ENCODE results near the gene TARS3. TPM values are rescaled to one million over a fixed set of nuclear protein-coding genes. Genes with fewer than 3 reads are reported as not detected.
A peak's percentile ranks its signal among the peaks of the same experiment; 100 is the strongest.

TARS3 gene
- total and polyA plus RNA-seq, 12 donors, result 8.1 to 42.5 (median 33.8) TPM

DNA sequence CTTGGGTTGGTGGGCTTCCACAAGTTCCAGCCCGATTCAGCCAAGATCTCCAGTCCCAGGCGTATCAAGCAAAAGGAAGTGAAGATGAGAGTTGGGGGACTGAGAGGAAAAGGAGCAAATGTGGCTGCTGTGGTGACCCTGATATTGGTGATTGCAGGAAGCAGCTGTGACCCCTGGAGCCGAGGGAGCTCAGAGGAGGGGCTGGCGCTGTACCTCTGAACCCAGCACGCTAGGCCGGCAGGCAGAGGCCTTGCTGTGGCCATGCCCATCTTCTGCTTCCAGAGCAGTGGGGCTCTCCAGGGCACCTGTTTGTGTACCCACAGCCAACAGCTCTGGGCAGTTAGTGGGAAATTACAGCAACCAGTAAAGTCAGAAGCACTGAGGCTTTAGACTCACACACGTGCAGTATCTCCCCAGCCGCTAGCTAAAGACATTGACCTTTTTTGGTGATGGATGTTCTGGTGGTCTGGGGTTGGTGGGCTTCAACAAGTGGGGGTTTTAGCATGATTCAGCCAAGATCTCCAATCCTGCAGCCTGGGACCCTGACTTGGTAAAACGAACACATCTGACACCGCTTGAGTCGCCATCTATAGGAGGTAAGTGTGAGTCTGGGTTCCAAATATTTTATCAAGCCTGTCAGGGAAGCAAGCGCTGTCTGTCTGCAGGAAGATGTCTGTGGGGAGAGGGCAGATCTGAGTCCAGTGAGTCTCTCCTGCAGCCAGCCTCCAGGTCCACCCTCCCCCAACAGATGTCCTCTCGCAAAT, 105.2 kb downstream of the TARS3 start:
- TF ChIP-seq, protein P1, sequence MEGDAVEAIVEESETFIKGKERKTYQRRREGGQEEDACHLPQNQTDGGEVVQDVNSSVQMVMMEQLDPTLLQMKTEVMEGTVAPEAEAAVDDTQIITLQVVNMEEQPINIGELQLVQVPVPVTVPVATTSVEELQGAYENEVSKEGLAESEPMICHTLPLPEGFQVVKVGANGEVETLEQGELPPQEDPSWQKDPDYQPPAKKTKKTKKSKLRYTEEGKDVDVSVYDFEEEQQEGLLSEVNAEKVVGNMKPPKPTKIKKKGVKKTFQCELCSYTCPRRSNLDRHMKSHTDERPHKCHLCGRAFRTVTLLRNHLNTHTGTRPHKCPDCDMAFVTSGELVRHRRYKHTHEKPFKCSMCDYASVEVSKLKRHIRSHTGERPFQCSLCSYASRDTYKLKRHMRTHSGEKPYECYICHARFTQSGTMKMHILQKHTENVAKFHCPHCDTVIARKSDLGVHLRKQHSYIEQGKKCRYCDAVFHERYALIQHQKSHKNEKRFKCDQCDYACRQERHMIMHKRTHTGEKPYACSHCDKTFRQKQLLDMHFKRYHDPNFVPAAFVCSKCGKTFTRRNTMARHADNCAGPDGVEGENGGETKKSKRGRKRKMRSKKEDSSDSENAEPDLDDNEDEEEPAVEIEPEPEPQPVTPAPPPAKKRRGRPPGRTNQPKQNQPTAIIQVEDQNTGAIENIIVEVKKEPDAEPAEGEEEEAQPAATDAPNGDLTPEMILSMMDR (IDR thresholded peaks at IDR 0.05), result no peak
- no peak for DNase-seq
- Histone ChIP-seq H3K4me1 (peaks cover 7 to 64% (median 39%) of the 10 kb centered on the region in 9 donors), H3K9me3 (peaks cover 0 to 15% (median 3%) of the 10 kb centered on the region in 11 donors), H3K36me3 (peaks cover 0 to 6% (median 0%) of the 10 kb centered on the region in 9 donors), H3K4me3 (no peak overlapping the region), H3K27me3 (no peaks in the 10 kb centered on the region), H3K27ac (peak overlapping the region in 6 of 10 donors; percentile 5 to 67 (median 36))
- WGBS, 2 donors, result 73 to 79% methylated on average over 13 of the region's 13 CpGs
- intact Hi-C loops (cut with DNase I), result no loop called here
- ATAC-seq, result no peak

- no peaks in the 10 kb centered on the region for H3K27me3 ChIP-seq
- WGBS, 2 donors, result 89 to 95% methylated on average over 10 of the region's 10 CpGs
- peak overlapping the region in 5 of 10 donors; percentile 11 to 67 (median 48) for H3K27ac ChIP-seq
- TF ChIP-seq, protein P1 (IDR thresholded peaks at IDR 0.05), result no peak
- peaks cover 16 to 74% (median 49%) of the 10 kb centered on the region in 9 donors for H3K4me1 ChIP-seq
- no peak overlapping the region for H3K4me3 ChIP-seq
- ATAC-seq (no peak), DNase-seq (no peak)
- H3K9me3 ChIP-seq, result peaks cover 0 to 6% (median 0%) of the 10 kb centered on the region in 11 donors
- H3K36me3 ChIP-seq, result peaks cover 0 to 1% (median 0%) of the 10 kb centered on the region in 9 donors
- intact Hi-C loops (cut with DNase I), result no loop called here
These were observed 106.2 kb downstream of the TARS3 start for GRCh38 chr15:101618076-101618475.

DNA sequence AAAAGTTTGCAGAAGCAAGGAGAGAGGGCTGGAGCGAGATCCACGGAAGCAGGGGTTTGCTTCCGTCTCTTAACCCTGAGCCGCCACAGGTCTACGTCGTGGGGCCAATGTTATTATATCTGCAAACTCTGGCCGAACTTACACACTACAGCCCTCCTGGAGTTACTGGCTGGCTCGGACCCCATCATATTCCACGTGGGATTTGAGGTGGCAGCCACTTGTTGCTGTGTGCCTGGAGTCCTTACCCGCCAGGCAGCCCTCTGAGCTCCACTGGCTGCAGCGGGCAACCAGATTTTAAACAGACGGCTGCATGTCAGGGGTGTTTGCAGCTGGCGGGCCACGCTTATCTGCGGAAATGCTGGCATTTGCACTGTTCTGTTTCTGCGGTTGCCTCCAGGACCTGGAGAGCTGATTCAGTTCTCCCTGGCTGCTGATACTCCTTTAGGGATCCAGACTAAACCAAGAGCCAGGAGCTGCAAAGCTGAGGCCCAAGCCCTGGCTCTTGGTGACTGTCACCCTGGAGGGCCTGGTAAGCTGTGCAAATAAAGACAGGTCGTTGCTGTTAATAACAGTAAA, 106.8 kb downstream of the TARS3 start:
- no peaks in the 10 kb centered on the region for H3K36me3 ChIP-seq
- peak in 2 of 8 donors; percentile 7 to 36 for ATAC-seq
- no peak overlapping the region for H3K4me3 ChIP-seq
- intact Hi-C loops (cut with DNase I), result no loop called here
- peaks cover 21 to 80% (median 55%) of the 10 kb centered on the region in 9 donors for H3K4me1 ChIP-seq
- H3K27me3 ChIP-seq, result no peaks in the 10 kb centered on the region
- peak overlapping the region in 4 of 10 donors; percentile 35 to 67 (median 50) for H3K27ac ChIP-seq
- no peaks in the 10 kb centered on the region for H3K9me3 ChIP-seq
- whole genome bisulfite sequencing, 2 donors, result 72 to 81% methylated on average over 17 of the region's 17 CpGs
- DNase-seq, result no peak
- TF ChIP-seq, protein P1 (IDR thresholded peaks at IDR 0.05), result no peak

DNA sequence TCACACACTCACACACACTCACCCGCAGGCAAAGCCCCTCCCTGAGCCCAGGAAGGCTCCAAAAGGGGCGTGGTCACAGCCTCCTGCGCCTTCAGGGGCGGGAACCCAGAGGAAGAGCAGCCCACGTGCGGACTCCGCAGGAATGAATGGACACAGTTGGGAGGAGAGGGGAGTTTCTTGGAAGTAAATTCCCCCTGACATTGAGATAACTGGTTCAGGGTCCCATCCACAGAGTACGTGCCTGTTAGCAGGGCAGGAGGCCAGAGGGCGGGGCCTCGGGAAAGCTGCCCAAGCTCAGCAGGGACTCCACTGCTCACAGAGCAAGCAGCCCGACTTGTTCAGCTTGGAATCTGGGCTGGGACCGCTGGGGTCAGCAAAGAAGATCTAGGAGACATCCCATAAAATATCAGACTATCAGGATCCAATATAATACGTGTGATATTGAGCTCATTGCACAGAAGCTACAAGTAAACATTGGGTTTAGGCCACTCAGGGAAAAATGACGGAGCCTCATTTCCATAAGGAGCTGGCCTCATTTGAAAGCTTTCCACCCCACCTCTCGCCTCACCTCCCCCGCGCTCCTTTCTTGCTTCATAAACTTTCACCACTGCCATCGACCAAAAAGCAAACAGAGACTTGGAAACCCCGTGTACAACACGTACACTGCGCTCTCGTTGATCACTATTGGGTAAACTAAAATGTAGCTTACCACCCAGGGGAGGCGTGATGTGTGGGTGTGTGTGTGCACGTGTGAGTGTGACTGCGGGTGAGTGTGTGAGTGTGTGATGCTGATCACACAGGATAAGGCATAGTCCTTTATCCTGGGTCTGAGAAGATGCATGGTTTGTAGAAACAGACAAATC, 108.1 kb downstream of the TARS3 start:
- TF ChIP-seq, protein P1 (IDR thresholded peaks at IDR 0.05), result no peak
- intact Hi-C loops (cut with DNase I), result no loop called here
- Histone ChIP-seq H3K36me3 (no peaks in the 10 kb centered on the region), H3K27ac (peak overlapping the region in 7 of 10 donors; percentile 8 to 72 (median 48)), H3K4me3 (peak overlapping the region in 3 of 10 donors; percentile 1 to 32 (median 20)), H3K4me1 (peaks cover 21 to 83% (median 57%) of the 10 kb centered on the region in 9 donors), H3K27me3 (no peaks in the 10 kb centered on the region), H3K9me3 (no peaks in the 10 kb centered on the region)
- peak; percentile 58 to 80 for DNase-seq
- ATAC-seq, result peak; percentile 50 to 65 (median 59)
- WGBS, 2 donors, result 34 to 36% methylated on average over 25 of the region's 25 CpGs
